Adrenal gland (tissue), 12 donors: ENCODE results near the gene FHAD1. TPM values are rescaled to one million over a fixed set of nuclear protein-coding genes. Genes with fewer than 3 reads are reported as not detected.

Source experiments
- DNase-seq, 7 donors: peaks; one replicate each; pipeline ENCODE4 v3.0.0-alpha.2; 2019 to 2020
- H3K27ac ChIP-seq, 5 donors: fragments of 200-600 bp; sonication (generic) in 4 of 5; 1 replicate in 3 of 5; 2 replicates in 2 of 5; pipeline versions ENCODE4 v1.5.1 to v1.8.0; 2016 to 2020; ENCODE audit warnings: mild to moderate bottlenecking in 1 of 5
- H3K27me3 ChIP-seq: fragments of 200-600 bp; 2 replicates; pipeline ENCODE4 v1.8.0; 2021
- H3K36me3 ChIP-seq, 2 donors: fragments of 200-600 bp; replicated peaks in 1 of 2; 1 replicate in 1 of 2; 2 replicates in 1 of 2; pipeline versions ENCODE4 v1.5.1 to v1.8.0; 2018 to 2022
- H3K4me1 ChIP-seq, 2 donors: fragments of 200-600 bp; replicated peaks in 1 of 2; 1 replicate in 1 of 2; 2 replicates in 1 of 2; pipeline versions ENCODE4 v1.5.1 to v1.8.0; 2018 to 2021
- H3K4me3 ChIP-seq, 4 donors: fragments of 200-600 bp; sonication (generic) in 3 of 4; one replicate each; pipeline ENCODE4 v1.5.1; 2016 to 2018
- H3K9me3 ChIP-seq, 3 donors: fragments of 200-600 bp; sonication (generic) in 1 of 3; replicated peaks in 1 of 3; 1 replicate in 2 of 3; 2 replicates in 1 of 3; pipeline versions ENCODE4 v1.5.1 to v1.8.0; 2016 to 2021
- CTCF ChIP-seq, 6 experiments: fragments of 450-650 bp in 4 of 6; fragments of 200-600 bp in 2 of 6; sonication (generic) in 1 of 6; IDR thresholded peaks; 1 replicate in 5 of 6; 2 replicates in 1 of 6; pipeline versions ENCODE4 v1.5.1 to v1.8.0; 2016 to 2021; ENCODE audit warnings: antibody characterized with exemption in 6 of 6, mild to moderate bottlenecking in 2 of 6, moderate library complexity in 1 of 6
- POLR2A ChIP-seq, 2 donors: fragments of 450-650 bp; IDR thresholded peaks; one replicate each; pipeline ENCODE4 v1.6.1; 2017; ENCODE audit warnings: antibody characterized with exemption in 2 of 2, mild to moderate bottlenecking in 2 of 2, moderate library complexity in 1 of 2
- WGBS, 4 donors: extraction: QIAGEN DNeasy Blood & Tissue Kit in 2 of 4; methylation state at CpG; one replicate each; pipeline versions ENCODE4 v1.1.5 to v1.1.7; 2013 to 2017; 5-methylcytosine and 5-hydroxymethylcytosine counted together
- intact Hi-C, 2 donors: fragments of 100-400 bp; cut with DNase I; formaldehyde crosslinking; loops; one replicate each; pipeline versions ENCODE4 v1.14.1 to v1.15.0; 2022 to 2023
- polyA plus RNA-seq, 3 donors: library from polyadenylated mRNA; stranded (reverse); fragments of 200-250 nt in 2 of 3; fragments of 350-450 nt in 1 of 3; fragmentation: Illumina TruSeq in 1 of 3; extraction: RNeasy Lipid Tissue Mini Kit (QIAGEN cat#74804) in 1 of 3; gene quantifications; one replicate each; pipeline ENCODE4 v1.2.3, GENCODE V29; 2013 to 2014
- total RNA-seq, 9 donors: library from RNA; depleted of rRNA in 4 of 9; stranded (reverse); fragments of >200 nt in 4 of 9; fragments of 120-200 nt in 1 of 9; fragmentation: NEBNext Ultra II Directional in 1 of 9; extraction: Animal tissue kit (Norgen Biotek cat#: 25700) in 1 of 9; gene quantifications; one replicate each; pipeline versions ENCODE4 v1.1.0 to v1.2.4, GENCODE V29; 2013 to 2023
- donor health status: healthy with polysubstance abuse.
- donor health status: Bipolar disorder and iron deficiency.
- donor health status: DM: yes; HTN: yes; CAD: no.
- donor health status: DM: no; HTN: no; CAD: no.
- donor health status: DM: no; HTN: no; CAD: no.
- donor health status: DM: yes; HTN: yes; CAD: no.

FHAD1 gene
- total and polyA plus RNA-seq, 12 donors = 0.09 to 1.6 (median 0.57) TPM; not detected in 1

GRCh38 chr1:15282810-15283474 lies 35.9 kb downstream of the FHAD1 start:
- intact Hi-C loops = no loop called here
- Histone ChIP-seq H3K9me3 (no peaks in the 10 kb centered on the region), H3K4me3 (no peak overlapping the region), H3K36me3 (no peaks in the 10 kb centered on the region), H3K27me3 (no peaks in the 10 kb centered on the region), H3K27ac (peak overlapping the region in 1 of 5 donors; percentile 50), H3K4me1 (peaks cover 3 to 12% of the 10 kb centered on the region in 2 donors)
- 78 to 90% (median 88%) methylated on average over 7 of the region's 7 CpGs for WGBS, 4 donors
- TF ChIP-seq CTCF (IDR thresholded peaks at IDR 0.05) (no peak), POLR2A (IDR thresholded peaks at IDR 0.05) (no peak)
- no peak for DNase-seq

DNA sequence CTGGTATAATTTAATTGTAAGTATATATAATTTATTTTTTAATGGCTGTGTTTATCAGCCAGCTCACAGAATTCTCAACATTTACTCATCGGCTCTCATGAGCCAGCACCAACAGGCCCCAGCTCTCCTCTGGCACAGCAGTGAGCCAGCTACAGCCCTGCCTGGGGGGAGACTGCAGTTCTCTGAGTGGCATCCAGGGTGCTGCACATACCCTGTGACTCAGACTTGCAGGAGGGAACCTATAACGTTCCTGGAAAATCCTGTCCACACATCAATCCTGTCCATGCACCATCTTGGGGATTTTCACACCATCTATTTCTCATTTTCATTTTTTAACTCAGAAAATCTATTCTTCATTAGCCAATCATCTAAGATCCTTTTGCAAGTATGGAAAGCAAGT lies 36.5 kb downstream of the FHAD1 start:
- Histone ChIP-seq H3K4me3 (no peak overlapping the region), H3K27me3 (no peaks in the 10 kb centered on the region), H3K9me3 (no peaks in the 10 kb centered on the region), H3K4me1 (peaks cover 3 to 12% of the 10 kb centered on the region in 2 donors), H3K27ac (peak overlapping the region in 2 of 5 donors; percentile 22 to 50), H3K36me3 (no peaks in the 10 kb centered on the region)
- intact Hi-C loops = no loop called here
- peak in 6 of 7 donors; percentile 45 to 78 (median 62) for DNase-seq
- TF ChIP-seq CTCF (IDR thresholded peaks at IDR 0.05) (peak in 3 of 6 experiments; percentile 35 to 44 (median 42)), POLR2A (IDR thresholded peaks at IDR 0.05) (no peak)
- WGBS, 4 donors = 47 to 69% (median 58%) methylated on average over 2 of the region's 2 CpGs

- TF ChIP-seq CTCF (IDR thresholded peaks at IDR 0.05) (no peak), POLR2A (IDR thresholded peaks at IDR 0.05) (no peak)
- DNase-seq = no peak
- intact Hi-C loops = no loop called here
- Histone ChIP-seq H3K4me3 (no peak overlapping the region), H3K27ac (no peak overlapping the region), H3K9me3 (no peaks in the 10 kb centered on the region), H3K27me3 (no peaks in the 10 kb centered on the region), H3K36me3 (no peaks in the 10 kb centered on the region), H3K4me1 (peaks cover 3 to 12% of the 10 kb centered on the region in 2 donors)
- WGBS, 4 donors = 88 to 91% (median 90%) methylated on average over 3 to 4 of the region's 4 CpGs
Observed at GRCh38 chr1:15286452-15286851, 39.4 kb downstream of the FHAD1 start.

DNA sequence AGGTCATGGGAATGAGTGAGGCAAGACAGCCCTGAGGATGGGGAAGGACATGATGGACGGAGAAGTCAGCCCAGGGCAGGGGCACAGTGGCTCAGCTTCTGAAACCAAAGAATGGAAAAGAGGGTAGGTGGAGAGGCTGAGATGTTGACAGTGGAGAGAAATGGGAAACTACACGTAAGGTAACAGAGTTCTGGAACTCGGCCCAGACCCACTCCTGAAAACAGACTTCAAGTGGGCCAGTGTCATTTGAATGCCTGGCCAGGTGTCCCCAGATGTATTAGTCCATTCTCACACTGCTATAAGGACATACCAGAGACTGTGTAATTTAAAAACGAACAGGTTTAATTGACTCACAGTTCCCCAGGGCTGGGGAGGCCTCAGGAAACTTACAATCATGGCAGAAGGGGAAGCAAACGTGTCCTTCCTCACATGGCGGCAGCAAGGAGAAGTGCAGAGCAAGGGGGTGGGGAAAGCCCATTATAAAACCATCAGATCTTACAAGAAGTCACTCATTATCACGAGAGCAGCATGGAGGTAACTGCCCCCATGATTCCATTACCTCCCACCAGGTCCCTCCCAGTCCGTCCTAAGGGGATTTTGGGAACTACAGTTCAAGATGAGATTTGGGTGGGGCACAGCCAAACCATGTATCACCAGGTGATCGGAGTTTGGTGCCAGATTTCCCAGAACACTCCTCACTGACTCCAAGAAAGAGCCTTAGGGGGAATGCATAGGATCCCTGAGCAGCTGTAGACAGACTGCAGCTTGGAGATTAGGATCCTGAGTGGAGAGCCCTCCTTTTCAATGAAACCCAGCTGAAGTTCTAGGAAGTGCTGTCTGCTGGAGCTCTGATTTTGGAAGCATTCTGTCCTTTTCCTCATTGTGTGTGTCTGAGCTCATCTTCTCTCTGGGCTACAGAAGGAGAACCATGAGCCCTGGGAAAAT lies 40.3 kb downstream of the FHAD1 start:
- intact Hi-C loops = no loop called here
- TF ChIP-seq CTCF (IDR thresholded peaks at IDR 0.05) = no peak
- no peak for TF ChIP-seq POLR2A (IDR thresholded peaks at IDR 0.05)

More for the DNA sequence above, 40.3 kb downstream of the FHAD1 start:
- Histone ChIP-seq H3K36me3 (no peaks in the 10 kb centered on the region), H3K27me3 (no peaks in the 10 kb centered on the region), H3K27ac (no peak overlapping the region), H3K9me3 (no peaks in the 10 kb centered on the region), H3K4me1 (peaks cover 3 to 12% of the 10 kb centered on the region in 2 donors), H3K4me3 (no peak overlapping the region)
- DNase-seq = no peak
- 67 to 85% (median 78%) methylated on average over 7 to 9 of the region's 9 CpGs for WGBS, 4 donors
